Mammary epithelial cell (primary cell): ENCODE data around the gene UNC80.

ENCODE experiments used
- EZH2 ChIP-seq: IDR thresholded peaks from 2 replicates; pipeline ENCODE4 v1.6.1; 2012; ENCODE audit warnings: low read length, inconsistent platforms, borderline replicate concordance
- TF ChIP-seq, protein P1 (sequence below), 2 donors: IDR thresholded peaks in 1 of 2; conservative IDR thresholded peaks in 1 of 2; 2 replicates each; pipeline ENCODE4 v1.5.1; 2011 to 2012; ENCODE audit warnings: inconsistent platforms in 2 of 2, low read length in 2 of 2, mild to moderate bottlenecking in 2 of 2, control low read depth in 1 of 2, low read depth in 1 of 2; ENCODE audit not compliant: insufficient read depth in 1 of 2; ENCODE audit errors: extremely low read depth in 1 of 2

DNA sequence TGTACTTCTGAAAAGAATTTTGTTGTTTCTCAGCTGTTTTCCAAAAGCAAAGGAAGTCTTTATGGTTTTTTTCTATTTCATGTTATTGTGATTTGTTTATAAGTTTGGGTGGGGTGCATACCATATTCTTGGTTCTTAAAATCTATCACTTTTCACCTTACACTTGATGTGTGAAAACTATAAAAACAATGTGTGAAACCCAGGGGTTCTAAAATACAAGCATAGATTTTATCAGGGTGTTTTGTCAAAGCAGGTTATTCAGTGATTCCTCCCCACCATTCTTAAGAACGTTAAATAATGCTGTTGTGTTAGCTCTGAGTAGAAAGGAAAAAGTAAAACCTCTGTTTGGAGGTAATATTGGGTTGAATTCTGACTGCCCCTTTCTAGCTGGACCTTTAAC is 248.5 kb downstream of the UNC80 start:
- TF ChIP-seq, protein P1, sequence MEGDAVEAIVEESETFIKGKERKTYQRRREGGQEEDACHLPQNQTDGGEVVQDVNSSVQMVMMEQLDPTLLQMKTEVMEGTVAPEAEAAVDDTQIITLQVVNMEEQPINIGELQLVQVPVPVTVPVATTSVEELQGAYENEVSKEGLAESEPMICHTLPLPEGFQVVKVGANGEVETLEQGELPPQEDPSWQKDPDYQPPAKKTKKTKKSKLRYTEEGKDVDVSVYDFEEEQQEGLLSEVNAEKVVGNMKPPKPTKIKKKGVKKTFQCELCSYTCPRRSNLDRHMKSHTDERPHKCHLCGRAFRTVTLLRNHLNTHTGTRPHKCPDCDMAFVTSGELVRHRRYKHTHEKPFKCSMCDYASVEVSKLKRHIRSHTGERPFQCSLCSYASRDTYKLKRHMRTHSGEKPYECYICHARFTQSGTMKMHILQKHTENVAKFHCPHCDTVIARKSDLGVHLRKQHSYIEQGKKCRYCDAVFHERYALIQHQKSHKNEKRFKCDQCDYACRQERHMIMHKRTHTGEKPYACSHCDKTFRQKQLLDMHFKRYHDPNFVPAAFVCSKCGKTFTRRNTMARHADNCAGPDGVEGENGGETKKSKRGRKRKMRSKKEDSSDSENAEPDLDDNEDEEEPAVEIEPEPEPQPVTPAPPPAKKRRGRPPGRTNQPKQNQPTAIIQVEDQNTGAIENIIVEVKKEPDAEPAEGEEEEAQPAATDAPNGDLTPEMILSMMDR (conservative IDR thresholded peaks at IDR 0.05 in 1 of 2, IDR thresholded peaks at IDR 0.05 in 1 of 2; ENCODE audit: extremely low read depth in 1 of 2, insufficient read depth in 1 of 2, low read depth in 1 of 2, low read length in 2 of 2): no peak
- no peak for TF ChIP-seq EZH2
